Gastroesophageal sphincter (tissue), 3 donors: ENCODE results near the gene IDH3G.

Experiments used
- CTCF ChIP-seq, 4 experiments: fragments of 200-600 bp in 2 of 4; fragments of 450-650 bp in 2 of 4; sonication (generic) in 1 of 4; IDR thresholded peaks; one replicate each; pipeline ENCODE4 v1.5.1; 2017 to 2019; ENCODE audit warnings: antibody characterized with exemption in 4 of 4, mild to moderate bottlenecking in 2 of 4, moderate library complexity in 2 of 4
- EP300 ChIP-seq: sonication (generic); formaldehyde crosslinking; IDR thresholded peaks from one replicate; pipeline ENCODE4 v1.6.1; 2017; ENCODE audit warnings: antibody characterized with exemption, mild to moderate bottlenecking
- POLR2A ChIP-seq, 2 donors: fragments of 450-650 bp; IDR thresholded peaks; one replicate each; pipeline ENCODE4 v1.6.1; 2017; ENCODE audit warnings: antibody characterized with exemption in 2 of 2, mild to moderate bottlenecking in 2 of 2, moderate library complexity in 1 of 2

- TF ChIP-seq CTCF (IDR thresholded peaks at IDR 0.05): no peak
- TF ChIP-seq POLR2A (IDR thresholded peaks at IDR 0.05): no peak
- no peak for TF ChIP-seq EP300
Observed at GRCh38 chrX:153781428-153782047, 12.6 kb downstream of the IDH3G start.
